M059J (cell line): ENCODE data around the gene EID2. TPM values are rescaled to one million over a fixed set of nuclear protein-coding genes. Genes with fewer than 3 reads are reported as not detected.

Experiments used
- DNase-seq: peaks from one replicate; pipeline ENCODE4 v3.0.0-alpha.2; 2012; ENCODE audit warnings: low read depth
- total RNA-seq: library from RNA; depleted of rRNA; stranded (reverse); fragments of >200 nt; shearing (Covaris generic); gene quantifications from 2 replicates; pipeline ENCODE4 v1.2.3, GENCODE V29; 2014

Gene EID2
- total RNA-seq, 1 experiment from 2014 or later = 20.0 TPM

DNA sequence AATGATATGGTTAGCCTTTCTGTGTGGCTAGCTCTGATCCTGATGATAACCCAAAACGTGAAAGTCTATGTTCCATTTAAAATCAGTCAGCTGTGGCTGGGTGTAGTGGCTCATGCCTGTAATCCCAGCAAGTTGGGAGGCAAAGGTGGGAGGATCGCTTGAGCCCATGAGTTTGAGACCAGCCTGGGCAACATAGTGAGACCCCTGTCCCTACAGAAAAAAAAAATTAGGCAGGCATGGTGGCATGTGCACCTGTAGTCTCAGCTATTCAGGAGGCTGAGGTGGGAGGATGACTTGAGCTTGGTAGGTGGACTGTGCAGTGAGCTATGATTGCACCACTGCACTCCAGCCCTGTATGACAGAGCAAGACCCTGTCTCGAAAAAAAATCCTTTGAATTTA, 6.2 kb downstream of the EID2 start:
- no peak for DNase-seq

- no peak for DNase-seq
These were observed 6.9 kb downstream of the EID2 start for GRCh38 chr19:39533003-39533512.

GRCh38 chr19:39532233-39533002, 7.5 kb downstream of the EID2 start, which contains the start of gene EID2B:
EID2B (minus strand) TSS chr19:39532852; CDS start chr19:39532802, 50 bp downstream.
- DNase-seq = peak; percentile 93

DNA sequence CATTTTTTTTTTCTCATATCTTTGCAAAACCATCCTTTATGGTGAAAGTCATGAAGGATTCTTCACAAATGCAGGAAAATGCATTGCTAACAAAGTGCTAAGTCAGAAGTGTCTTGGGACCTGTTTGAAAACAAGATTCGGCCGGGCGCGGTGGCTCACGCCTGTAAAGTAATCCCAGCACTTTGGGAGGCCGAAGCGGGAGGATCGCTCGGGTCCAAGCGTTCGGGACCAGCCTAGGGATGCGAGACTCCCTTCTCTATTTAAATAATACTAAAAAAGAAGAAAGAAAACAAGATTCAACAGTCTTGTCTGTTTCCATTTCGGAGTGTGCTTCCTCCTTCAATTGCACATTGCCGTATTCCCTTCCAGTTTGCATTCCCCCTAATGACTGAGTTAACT, 8.1 kb downstream of the EID2 start:
- no peak for DNase-seq

GRCh38 chr19:39525205-39525604, 14.8 kb downstream of the EID2 start:
- no peak for DNase-seq

- no peak for DNase-seq
These were observed 15.5 kb downstream of the EID2 start for GRCh38 chr19:39524495-39524894.

DNA sequence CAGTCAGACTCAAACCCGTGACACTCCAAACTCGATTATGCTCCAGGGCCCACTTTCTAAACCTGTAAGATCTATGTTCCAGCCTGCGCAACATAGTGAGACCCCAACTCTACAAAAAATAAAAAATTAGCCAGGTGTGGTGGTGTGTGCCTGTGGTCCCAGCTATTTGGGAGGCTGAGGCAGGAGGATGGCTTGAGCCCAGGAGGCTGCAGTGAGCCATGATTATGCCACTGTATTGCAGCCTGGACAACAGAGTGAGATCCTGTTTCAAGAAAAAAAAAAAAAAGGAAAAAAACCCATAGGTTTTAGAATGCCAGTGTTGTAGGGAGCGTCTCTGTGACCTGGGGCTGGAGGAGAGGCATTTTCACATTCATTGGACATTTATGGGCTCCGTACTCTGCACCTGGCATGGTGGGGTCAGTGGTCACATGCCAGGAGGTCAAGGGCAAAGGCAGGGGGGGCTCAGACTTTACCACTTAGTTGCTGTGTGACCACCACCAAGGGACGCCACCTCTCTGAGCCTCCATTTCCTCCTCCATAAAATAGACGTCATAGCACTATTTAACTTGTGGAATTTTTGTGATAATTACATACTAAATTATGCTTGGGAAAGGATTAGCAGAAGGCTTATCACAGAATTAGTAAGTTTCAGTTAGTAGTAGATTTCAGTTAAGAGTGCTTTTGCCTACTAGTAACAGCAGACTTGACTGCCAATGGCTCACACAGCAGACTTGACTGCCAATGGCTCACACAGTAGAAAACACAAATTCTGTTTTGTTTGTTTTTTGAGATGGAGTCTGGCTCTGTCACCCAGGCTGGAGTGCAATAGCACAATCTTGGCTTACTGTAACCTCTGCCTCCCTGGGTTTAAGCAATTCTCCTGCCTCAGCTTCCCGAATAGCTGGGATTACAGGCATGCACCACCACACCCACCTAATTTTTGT, 19.1 kb downstream of the EID2 start:
- DNase-seq = no peak

- DNase-seq = no peak
These were observed 21.0 kb downstream of the EID2 start for GRCh38 chr19:39518975-39519374.

DNA sequence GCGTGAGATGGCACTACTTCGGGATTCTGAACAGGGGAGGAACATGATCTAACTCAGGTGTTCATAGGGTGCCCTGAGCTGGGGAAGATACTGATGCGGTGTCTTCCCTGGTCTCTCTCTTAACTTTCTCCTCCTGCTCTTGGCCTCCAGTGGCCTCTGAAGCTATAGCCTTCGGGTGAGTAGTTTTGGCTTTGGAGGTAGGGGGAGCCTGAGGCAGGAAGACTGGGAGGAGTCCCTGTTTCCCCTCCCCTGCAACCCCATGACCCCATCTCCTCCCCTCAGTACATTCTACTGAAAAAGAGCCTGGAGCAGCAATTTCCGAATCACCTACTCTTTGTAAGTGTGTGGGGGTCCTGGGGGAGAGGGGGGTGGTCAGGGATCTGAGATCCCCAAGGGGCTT, 21.5 kb downstream of the EID2 start:
- DNase-seq = no peak

- no peak for DNase-seq
These were observed 22.5 kb downstream of the EID2 start for GRCh38 chr19:39517432-39517831.

- no peak for DNase-seq
These were observed 23.7 kb downstream of the EID2 start for GRCh38 chr19:39516270-39516669.

GRCh38 chr19:39515551-39516191, 24.3 kb downstream of the EID2 start:
- no peak for DNase-seq

DNA sequence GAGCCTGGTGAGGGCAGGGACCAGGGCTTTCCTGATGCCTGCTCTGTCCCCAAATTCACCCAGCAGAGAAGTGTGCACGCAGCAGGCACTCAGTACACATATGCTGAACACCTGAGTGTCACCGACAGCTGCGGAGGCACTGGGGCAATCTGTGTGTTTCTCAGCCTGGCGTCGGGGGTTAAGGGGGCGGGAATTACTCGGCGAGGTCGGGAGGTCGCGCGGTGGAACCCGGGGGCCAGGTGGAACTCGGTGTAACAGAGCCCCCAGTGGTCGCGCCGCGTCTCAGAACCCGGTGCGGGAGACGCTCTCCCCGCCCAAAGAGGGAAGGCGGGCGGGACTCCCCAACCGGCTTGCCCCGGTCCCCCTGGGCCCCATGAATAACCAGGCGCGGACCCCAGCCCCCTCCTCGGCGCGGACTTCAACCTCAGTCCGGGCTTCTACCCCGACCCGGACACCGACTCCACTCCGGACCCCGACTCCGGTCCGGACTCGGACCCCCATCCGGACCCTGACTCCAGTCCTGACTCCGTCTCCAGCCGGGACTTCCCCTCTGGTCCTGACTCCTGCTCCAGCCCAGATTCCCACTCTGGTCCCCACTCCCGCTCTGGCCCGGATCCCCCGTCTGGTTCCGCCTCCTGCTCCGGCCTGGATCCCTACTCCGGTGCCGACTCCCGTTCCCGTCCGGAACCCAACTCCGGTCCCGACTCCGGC, 25.0 kb downstream of the EID2 start, which contains the start of gene SELENOV:
Gene SELENOV (plus strand): TSS at position 300 of the 711 bp plus-strand sequence. CDS start 74 bp downstream, at position 374.
- no peak for DNase-seq

GRCh38 chr19:39512988-39513387, 27.0 kb downstream of the EID2 start:
- DNase-seq = no peak

GRCh38 chr19:39509233-39509632, 30.7 kb downstream of the EID2 start:
- DNase-seq = no peak

- no peak for DNase-seq
These were observed 31.3 kb downstream of the EID2 start for GRCh38 chr19:39508629-39509028.

DNA sequence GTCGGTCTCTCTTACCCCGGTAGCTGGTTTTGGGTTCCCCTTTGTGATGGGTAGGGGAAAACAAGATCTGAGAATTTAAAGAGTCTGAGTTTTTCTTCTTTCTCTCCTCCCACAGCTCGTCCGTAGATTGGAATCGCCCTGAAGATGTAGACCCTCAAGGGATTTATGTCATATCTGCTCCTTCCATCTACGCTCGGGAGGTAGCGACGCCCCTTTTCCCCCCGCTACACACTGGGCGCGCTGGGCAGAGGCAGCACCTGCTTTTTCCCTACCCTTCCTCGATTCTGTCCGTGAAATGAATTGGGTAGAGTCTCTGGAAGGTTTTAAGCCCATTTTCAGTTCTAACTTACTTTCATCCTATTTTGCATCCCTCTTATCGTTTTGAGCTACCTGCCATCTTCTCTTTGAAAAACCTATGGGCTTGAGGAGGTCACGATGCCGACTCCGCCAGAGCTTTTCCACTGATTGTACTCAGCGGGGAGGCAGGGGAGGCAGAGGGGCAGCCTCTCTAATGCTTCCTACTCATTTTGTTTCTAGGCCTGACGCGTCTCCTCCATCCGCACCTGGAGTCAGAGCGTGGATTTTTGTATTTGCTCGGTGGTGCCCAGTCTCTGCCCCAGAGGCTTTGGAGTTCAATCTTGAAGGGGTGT, 32.1 kb downstream of the EID2 start:
- DNase-seq = no peak

- DNase-seq = peak; percentile 58
These were observed 32.8 kb downstream of the EID2 start for GRCh38 chr19:39506944-39507714.

GRCh38 chr19:39506598-39506943, 33.4 kb downstream of the EID2 start:
- no peak for DNase-seq
